Breast epithelium (tissue), 3 donors: ENCODE data around the gene RIMS1.

Experiments
- POLR2A ChIP-seq: fragments of 450-650 bp; IDR thresholded peaks from one replicate; pipeline ENCODE4 v1.6.1; 2016; ENCODE audit warnings: antibody characterized with exemption, mild to moderate bottlenecking, moderate library complexity
- POLR2AphosphoS5 ChIP-seq, 3 donors: sonication (generic); formaldehyde crosslinking; IDR thresholded peaks; one replicate each; pipeline ENCODE4 v1.6.1; 2017; ENCODE audit warnings: antibody characterized with exemption in 3 of 3

DNA sequence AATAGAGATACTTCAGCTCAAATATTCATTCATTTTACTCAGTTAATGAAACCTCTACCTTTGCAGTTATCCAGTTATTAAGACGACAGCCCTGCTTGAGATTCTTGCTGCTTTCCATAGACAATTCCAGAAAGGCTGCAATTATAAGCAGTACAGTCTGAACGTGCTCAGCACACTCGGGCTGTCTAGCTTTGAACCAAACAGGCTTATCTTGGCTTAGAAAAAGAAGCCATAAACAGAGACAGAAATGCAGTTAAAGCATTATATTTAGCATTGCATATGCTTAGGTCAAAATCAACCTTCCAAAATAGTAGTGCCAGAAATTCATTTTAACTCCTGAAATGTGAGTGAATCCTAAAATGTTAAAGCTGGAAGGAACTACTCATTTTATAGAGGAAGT lies 531.4 kb downstream of the RIMS1 start:
- no peak for TF ChIP-seq POLR2A
- no peak for TF ChIP-seq POLR2AphosphoS5 (IDR thresholded peaks at IDR 0.05)
